Dedifferentiated amniotic fluid mesenchymal stem cell (primary cell): ENCODE measurements around the gene CX3CL1.

Experiments
- DNase-seq: peaks from one replicate; pipeline ENCODE4 v3.0.0-alpha.2; 2016; ENCODE audit errors: extremely low spot score

CX3CL1 gene

DNA sequence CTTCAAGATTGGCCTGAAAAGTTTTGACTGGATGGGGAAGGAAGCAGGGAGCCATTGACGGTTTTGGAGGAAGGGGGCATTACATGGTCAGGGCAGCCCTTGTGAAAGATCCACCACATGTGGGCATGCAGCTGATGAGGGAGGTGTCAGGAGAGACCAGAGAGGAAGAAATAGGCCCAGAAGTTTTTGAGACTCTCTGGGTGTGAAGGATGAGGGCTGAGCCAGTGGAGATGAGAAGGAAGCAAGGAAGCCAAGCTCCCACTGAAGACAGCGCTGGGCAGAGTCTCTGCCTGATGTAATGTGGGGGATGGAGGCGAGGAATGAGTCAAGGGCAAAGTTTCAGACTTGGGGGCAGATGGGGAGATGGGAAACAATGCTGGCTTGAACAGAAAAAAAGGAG lies 32.8 kb downstream of the CX3CL1 start:
- DNase-seq: no peak

- no peak for DNase-seq
Measured at GRCh38 chr16:57406881-57407280, 34.6 kb downstream of the CX3CL1 start.

GRCh38 chr16:57407521-57408353 lies 35.4 kb downstream of the CX3CL1 start:
- DNase-seq: no peak

DNA sequence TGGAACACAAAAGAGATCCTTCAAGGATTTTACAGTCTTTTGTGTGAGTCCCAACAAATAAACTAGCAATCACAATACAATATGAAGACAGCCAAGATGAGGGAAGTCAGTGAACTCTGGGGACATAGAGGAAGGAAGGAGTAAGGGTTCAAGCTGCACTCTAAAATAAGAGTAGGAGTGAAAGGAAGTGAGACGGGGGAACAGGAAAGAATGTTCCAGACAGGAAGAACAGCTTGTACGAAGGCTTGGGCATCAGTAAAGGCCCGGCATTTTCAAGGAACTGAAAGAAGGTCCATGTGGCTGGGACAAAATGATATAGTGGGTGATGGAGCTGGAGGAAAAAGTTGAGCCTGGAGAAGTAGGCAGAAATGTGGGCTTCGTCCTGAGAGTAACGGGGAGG lies 36.8 kb downstream of the CX3CL1 start:
- DNase-seq: no peak

DNA sequence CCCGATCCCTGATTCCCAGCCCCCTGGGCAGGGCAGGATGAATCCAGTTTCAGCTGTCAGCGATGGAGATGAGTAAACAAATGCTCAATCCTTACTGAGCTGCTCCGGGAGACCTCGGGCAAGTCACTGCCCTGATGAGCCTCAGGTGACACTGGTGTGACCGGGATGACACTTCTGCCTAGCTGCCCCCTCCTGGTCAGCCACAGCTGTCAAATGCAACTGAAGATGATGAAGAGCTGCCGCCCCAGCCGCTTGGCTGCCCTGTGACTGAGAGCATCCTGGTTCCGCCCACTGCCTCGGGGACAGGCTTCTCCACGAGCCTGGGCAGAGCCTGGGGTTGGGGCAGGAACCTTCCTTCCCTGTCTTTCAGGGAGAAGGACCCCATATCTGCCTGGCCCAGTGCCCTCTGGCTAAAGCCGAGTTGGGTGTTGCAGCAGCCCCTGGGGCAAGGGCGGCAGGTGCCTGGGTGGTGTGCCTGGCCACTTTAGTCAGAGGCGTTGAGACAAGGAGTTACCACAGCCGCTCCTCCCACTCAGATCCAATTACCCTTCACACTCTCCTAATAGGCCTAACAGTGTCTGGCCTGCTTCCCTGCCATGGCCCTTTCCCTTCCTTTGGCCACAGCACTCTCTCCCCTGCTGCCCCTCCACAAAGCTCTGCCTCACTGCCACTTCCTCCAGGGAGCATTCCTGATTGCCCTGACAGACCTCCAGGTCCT lies 37.7 kb downstream of the CX3CL1 start:
- DNase-seq: no peak

DNA sequence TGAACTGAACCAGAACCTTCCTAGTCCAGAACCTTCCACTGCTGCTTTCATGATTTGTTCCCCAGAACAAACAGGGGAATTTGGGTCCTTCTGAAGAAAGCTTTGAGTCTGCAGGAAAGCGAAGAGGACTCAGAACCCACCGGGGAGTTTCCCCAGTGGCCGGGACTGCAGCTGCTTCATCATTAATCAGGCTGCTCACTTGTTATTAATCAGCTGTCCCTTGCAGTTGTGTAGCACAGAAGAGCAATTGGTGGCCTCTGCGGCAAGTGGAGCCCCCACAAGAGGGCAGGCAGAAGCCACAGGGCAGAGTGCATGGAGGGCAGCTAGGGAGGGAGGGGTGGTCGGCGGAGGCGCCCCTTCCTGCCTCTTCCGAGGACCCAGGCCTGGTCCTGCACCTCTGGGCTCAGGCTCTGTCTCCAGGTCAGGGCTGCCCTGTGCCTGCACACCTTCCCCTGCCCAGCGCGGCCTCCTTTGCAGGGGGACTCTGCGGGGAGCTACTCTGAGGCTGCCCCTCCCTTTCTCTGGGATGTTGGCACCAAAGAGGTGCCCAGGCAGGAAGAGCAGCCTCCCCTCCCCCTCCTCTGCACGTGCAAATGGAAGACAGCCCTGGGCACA lies 39.2 kb downstream of the CX3CL1 start:
- no peak for DNase-seq

DNA sequence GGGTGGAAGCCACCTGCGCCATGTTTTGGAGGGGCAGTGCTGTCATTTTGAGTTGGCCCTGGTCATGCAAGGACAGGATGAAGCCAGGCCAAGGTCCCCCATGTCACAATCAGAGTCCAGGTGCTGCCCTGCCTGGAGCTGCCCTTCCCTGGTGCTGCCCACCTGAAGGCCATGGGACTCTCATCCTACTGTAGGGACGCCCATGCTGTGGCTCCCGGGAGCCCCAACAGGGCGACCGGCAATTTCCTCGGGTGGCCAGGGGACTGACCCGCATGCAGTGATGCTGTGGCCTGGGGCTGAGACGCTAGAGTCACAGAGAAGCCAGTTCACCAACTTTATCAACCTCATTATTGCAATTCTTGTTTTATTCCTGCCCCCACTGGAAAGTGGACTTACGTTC lies 40.3 kb downstream of the CX3CL1 start:
- no peak for DNase-seq

DNA sequence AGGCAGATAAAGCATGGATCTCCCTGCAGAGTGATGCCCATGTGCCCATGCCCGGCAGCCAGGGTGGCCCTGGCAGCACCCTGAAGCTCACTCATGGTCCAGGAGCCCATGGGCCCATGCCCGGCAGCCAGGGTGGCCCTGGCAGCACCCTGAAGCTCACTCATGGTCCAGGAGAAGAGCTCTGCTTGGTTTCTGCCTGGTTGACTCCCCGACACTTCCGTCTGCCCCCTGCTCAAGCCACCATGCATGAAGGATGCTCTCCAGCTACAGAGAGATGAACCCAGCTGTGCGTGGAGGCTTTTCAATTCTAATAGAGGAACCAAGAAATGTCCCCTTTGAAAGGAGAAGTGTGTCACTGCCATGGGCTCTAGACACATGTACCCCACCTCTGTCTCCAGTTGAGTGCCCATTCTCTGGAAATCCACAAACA lies 41.0 kb downstream of the CX3CL1 start:
- no peak for DNase-seq

GRCh38 chr16:57413733-57414132 lies 41.4 kb downstream of the CX3CL1 start:
- DNase-seq: no peak

DNA sequence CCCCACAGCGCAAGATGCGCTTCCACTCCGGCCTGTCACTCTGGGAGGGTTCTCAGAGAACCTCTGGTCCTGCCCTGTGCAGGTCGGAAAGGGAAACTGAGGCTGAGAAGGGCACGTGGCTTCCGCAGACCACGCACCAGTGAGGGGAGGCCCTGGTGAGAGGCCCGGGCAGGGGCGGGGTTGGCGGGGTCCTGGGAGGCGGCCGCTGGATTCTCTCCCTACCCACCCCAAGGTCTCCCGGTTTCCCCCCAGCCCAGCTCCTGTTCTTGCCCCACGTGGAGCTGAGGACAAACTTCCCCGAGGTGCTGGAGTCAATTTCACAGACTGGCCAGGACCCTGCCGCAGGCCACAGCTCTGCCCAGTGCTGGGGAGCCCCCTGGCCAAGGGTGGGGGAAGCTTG lies 43.8 kb downstream of the CX3CL1 start:
- no peak for DNase-seq

DNA sequence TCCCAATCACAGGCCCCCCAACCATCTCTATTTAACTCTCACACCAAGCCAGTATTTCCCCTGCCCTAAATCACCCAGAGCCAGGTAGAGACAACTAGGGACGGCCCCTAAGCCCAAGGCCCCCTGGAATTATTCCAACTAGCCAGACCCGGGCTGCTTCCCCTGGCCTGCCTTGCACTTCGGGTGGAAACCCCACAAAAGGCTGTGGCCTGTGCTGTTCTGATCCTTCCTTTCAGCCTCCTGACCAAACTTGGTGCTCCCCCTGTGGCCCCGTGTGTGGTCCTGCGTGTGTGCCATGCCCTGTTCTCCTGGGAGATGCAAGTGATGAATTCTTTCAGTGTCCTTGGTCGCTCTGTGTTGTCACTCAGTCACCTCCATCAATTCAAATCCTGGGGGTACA lies 47.2 kb downstream of the CX3CL1 start:
- DNase-seq: no peak

- peak; percentile 49 for DNase-seq
Measured at GRCh38 chr16:57422026-57422944, 50.0 kb downstream of the CX3CL1 start.

DNA sequence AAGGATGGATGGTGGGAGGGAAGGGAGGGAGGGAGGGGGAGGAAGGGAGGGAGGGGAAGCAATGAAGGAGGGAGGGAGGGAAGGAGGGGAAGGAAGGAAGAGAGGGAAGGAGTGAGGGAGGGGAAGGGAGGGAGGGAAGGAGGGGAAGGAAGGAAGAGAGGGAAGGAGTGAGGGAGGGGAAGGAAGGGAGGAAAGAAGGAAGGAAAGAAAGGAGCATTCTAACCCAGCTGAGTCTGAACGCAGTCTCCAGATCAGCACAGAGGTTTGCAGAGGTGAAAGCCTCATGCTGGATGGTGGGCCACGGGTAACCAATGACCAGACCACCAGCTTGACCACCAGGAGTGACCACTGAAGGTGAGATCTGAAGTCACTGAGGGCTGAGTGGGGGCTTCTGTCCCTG lies 50.9 kb downstream of the CX3CL1 start:
- DNase-seq: no peak

DNA sequence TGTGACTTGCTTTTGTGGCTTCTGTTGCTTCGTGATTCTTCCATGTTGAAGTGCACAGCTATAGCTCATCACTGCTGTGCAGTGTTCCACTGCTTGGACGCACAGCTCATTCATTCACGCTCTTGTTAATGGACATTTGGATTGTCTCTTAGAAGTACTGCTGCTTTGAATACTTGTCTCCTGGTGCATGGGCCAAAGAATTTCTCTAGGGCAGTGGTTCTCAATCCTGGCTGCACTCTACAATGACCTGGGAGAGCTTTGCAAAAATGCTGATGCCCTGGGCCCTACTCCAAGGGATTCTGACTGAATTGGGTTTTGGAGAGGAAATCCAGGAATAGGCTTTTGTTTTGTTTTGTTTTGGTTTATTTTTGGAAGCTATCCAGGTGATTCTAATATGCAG lies 52.3 kb downstream of the CX3CL1 start:
- no peak for DNase-seq

GRCh38 chr16:57426356-57426755 lies 54.1 kb downstream of the CX3CL1 start:
- DNase-seq: no peak

DNA sequence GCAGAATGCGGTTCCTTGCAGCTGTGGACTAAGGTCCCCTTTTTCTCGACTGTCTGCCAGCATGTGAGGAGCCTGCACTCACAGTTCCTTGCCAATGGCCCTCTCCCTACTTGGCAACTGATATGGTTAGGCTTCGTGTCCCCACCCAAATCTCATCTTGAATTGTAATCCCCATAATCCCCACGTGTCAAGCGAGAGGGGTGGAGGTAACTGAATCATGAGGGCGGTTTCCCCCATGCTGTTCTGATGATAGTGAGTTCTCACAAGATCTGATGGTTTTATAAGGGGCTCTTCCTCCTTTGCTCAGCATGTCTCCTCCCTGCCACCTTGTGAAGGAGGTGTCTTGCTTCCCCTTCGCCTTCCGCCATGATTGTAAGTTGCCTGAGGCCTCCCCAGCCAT lies 55.0 kb downstream of the CX3CL1 start:
- no peak for DNase-seq

GRCh38 chr16:57427824-57428223 lies 55.5 kb downstream of the CX3CL1 start:
- no peak for DNase-seq

- no peak for DNase-seq
Measured at GRCh38 chr16:57430955-57431354, 58.7 kb downstream of the CX3CL1 start.

DNA sequence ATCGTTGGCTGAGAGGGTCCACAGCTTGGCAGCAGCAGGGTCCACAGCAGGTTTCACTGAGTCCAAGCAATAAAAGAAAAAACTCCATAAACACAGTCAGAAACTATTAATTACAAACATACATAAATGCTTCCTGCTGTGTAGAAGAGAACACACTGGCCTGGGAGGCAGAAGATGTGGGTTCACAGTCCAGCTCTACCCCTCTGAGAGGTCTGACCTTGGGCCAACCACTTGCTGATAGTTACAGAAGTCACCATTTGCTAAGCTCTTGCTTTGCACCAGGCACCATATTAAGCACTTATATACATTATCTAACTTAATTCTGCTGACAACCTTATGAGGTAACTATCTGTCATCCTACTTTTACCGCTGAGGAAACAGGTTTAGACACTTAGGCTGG lies 60.2 kb downstream of the CX3CL1 start:
- DNase-seq: no peak

GRCh38 chr16:57432989-57433388 lies 60.7 kb downstream of the CX3CL1 start:
- DNase-seq: no peak

- no peak for DNase-seq
Measured at GRCh38 chr16:57434003-57434402, 61.7 kb downstream of the CX3CL1 start.
